CD4-positive, alpha-beta memory T cell (primary cell): Measurements from ENCODE around the gene WDR90. TPM values are rescaled to one million over a fixed set of nuclear protein-coding genes. Genes with fewer than 3 reads are reported as not detected.

Source experiments
- CTCF ChIA-PET: fragments of 350-600 bp; sonication (Branson Sonifier 250); formaldehyde crosslinking; loops from one replicate; lab custom pipeline; 2021; ENCODE audit warnings: inconsistent platforms; ENCODE audit not compliant: partially characterized antibody; lab: Charles Lee
- POLR2A ChIA-PET: fragments of 350-600 bp; sonication (Branson Sonifier 250); formaldehyde crosslinking; loops from one replicate; lab custom pipeline; 2021; ENCODE audit not compliant: partially characterized antibody; lab: Charles Lee
- DNase-seq, 5 donors: peaks; one replicate each; pipeline versions ENCODE4 v3.0.0 to v3.0.0-alpha.2; 2020 to 2022; ENCODE audit warnings: mixed read lengths in 1 of 5
- H3K27ac ChIP-seq: one replicate; pipeline ENCODE4 v1.7.0; 2013; ENCODE audit warnings: low read depth, low read length
- H3K27me3 ChIP-seq: 2 replicates; pipeline ENCODE4 v1.7.0; 2013; ENCODE audit warnings: mild to moderate bottlenecking, low read length, moderate library complexity; ENCODE audit not compliant: insufficient read depth
- H3K36me3 ChIP-seq: 2 replicates; pipeline ENCODE4 v1.7.0; 2013; ENCODE audit warnings: mild to moderate bottlenecking, low read length, moderate library complexity; ENCODE audit not compliant: insufficient read depth
- H3K4me1 ChIP-seq: 2 replicates; pipeline ENCODE4 v1.7.0; 2013; ENCODE audit warnings: mild to moderate bottlenecking, low read length, moderate library complexity; ENCODE audit not compliant: insufficient read depth
- H3K4me3 ChIP-seq, 2 donors: one replicate each; pipeline ENCODE4 v1.7.0; 2013; ENCODE audit warnings: low read length in 2 of 2, mild to moderate bottlenecking in 1 of 2
- H3K9me3 ChIP-seq, 2 donors: one replicate each; pipeline ENCODE4 v1.7.0; 2013; ENCODE audit warnings: low read length in 2 of 2, control low read depth in 1 of 2; ENCODE audit not compliant: control insufficient read depth in 1 of 2
- H3K27ac Mint-ChIP-seq, 7 donors: one replicate each; pipeline ENCODE4 v1.8.0; 2020 to 2021; ENCODE audit warnings: mixed read lengths in 7 of 7, mild to moderate bottlenecking in 6 of 7, inconsistent platforms in 3 of 7, moderate library complexity in 3 of 7
- H3K27me3 Mint-ChIP-seq, 2 donors: one replicate each; pipeline ENCODE4 v1.8.0; 2020 to 2021; ENCODE audit warnings: mixed read lengths in 2 of 2
- H3K36me3 Mint-ChIP-seq, 2 donors: one replicate each; pipeline ENCODE4 v1.8.0; 2020 to 2021; ENCODE audit warnings: mixed read lengths in 2 of 2, inconsistent platforms in 1 of 2, mild to moderate bottlenecking in 1 of 2
- H3K4me1 Mint-ChIP-seq, 4 donors: one replicate each; pipeline ENCODE4 v1.8.0; 2020 to 2021; ENCODE audit warnings: mixed read lengths in 4 of 4, mild to moderate bottlenecking in 1 of 4
- H3K4me3 Mint-ChIP-seq, 8 donors: one replicate each; pipeline ENCODE4 v1.8.0; 2020 to 2021; ENCODE audit warnings: mixed read lengths in 8 of 8, mild to moderate bottlenecking in 7 of 8, moderate library complexity in 6 of 8, inconsistent platforms in 3 of 8
- H3K9me3 Mint-ChIP-seq, 8 donors: one replicate each; pipeline ENCODE4 v1.8.0; 2020 to 2021; ENCODE audit warnings: mixed read lengths in 8 of 8, mild to moderate bottlenecking in 5 of 8, inconsistent platforms in 3 of 8, moderate library complexity in 1 of 8
- intact Hi-C: fragments of 100-400 bp; cut with micrococcal nuclease; formaldehyde crosslinking; loops from one replicate; pipeline ENCODE4 v1.15.1; 2023
- polyA plus RNA-seq, 2 donors: library from polyadenylated mRNA; unstranded; fragments of 300-500 nt; fragmentation: Illumina TruSeq; gene quantifications; one replicate each; pipeline ENCODE4 v1.2.3, GENCODE V29; 2021
- total RNA-seq, 2 experiments: library from RNA; stranded (reverse); gene quantifications; one replicate each; pipeline ENCODE4 v1.2.3, GENCODE V29; 2021

WDR90 gene
- total and polyA plus RNA-seq, 4 experiments from 2014 or later = 0.96 to 19.7 (median 9.9) TPM

DNA sequence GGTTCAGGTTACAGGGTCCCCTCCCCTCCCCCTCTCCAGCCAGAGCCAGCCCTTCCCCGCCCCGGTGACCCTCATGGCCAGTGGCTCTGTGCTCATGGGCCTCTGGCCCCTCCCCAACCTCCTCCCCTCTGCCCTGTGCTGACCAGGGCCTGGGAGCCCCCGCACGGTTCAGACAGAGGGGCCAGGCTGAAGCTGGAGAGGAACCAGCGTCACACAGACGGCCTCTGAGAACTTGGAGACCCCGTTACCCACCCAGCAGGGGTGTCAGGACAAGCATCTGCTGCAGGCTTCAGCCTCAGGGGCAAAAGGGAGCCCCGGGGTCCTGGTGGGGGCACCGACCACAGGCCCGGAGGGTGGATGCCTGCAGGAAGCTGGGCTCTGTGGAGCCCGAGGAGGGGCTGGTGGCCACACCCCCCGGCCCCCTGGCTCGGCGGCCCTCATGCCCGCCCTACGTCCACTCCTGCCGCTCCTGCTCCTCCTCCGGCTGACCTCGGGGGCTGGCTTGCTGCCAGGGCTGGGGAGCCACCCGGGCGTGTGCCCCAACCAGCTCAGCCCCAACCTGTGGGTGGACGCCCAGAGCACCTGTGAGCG is 18.3 kb upstream of the WDR90 start, which contains the start of gene WFIKKN1:
Gene WFIKKN1 (plus strand): TSS at position 171 of the 591 bp plus-strand sequence. CDS start 269 bp downstream, at position 440.
- no peak for DNase-seq
- peaks cover 16% of the 10 kb centered on the region for H3K4me1 ChIP-seq
- no peaks in the 10 kb centered on the region for H3K9me3 ChIP-seq
- H3K27ac ChIP-seq = no peak within 1 kb of the TSS
- Mint-ChIP-seq H3K27ac (no peak within 1 kb of the TSS), H3K36me3 (peaks cover 0 to 4% of the 10 kb centered on the region in 2 donors), H3K9me3 (no peaks in the 10 kb centered on the region), H3K4me3 (no peak within 1 kb of the TSS), H3K27me3 (no peaks in the 10 kb centered on the region), H3K4me1 (no peaks in the 10 kb centered on the region)
- intact Hi-C loops = no loop called here
- ChIA-PET CTCF (no interaction called here), POLR2A (no interaction called here)
- H3K36me3 ChIP-seq = no peaks in the 10 kb centered on the region
- no peak within 1 kb of the TSS for H3K4me3 ChIP-seq
- H3K27me3 ChIP-seq = no peaks in the 10 kb centered on the region

GRCh38 chr16:631808-632358 is 17.3 kb upstream of the WDR90 start:
- ChIA-PET POLR2A (no interaction called here), CTCF (no interaction called here)
- no peaks in the 10 kb centered on the region for H3K9me3 ChIP-seq
- H3K27ac ChIP-seq = no peak overlapping the region
- H3K4me1 ChIP-seq = peaks cover 16% of the 10 kb centered on the region
- H3K36me3 ChIP-seq = no peaks in the 10 kb centered on the region
- Mint-ChIP-seq H3K4me1 (peaks cover 0 to 7% (median 2%) of the 10 kb centered on the region in 4 donors), H3K9me3 (peaks cover 0 to 7% (median 0%) of the 10 kb centered on the region in 8 donors), H3K27me3 (peaks cover 0 to 3% of the 10 kb centered on the region in 2 donors), H3K27ac (peak overlapping the region in 1 of 7 donors; percentile 12), H3K36me3 (peaks cover 0 to 7% of the 10 kb centered on the region in 2 donors), H3K4me3 (no peak overlapping the region)
- DNase-seq = no peak
- intact Hi-C loops = no loop called here
- H3K4me3 ChIP-seq = no peak overlapping the region
- H3K27me3 ChIP-seq = no peaks in the 10 kb centered on the region

DNA sequence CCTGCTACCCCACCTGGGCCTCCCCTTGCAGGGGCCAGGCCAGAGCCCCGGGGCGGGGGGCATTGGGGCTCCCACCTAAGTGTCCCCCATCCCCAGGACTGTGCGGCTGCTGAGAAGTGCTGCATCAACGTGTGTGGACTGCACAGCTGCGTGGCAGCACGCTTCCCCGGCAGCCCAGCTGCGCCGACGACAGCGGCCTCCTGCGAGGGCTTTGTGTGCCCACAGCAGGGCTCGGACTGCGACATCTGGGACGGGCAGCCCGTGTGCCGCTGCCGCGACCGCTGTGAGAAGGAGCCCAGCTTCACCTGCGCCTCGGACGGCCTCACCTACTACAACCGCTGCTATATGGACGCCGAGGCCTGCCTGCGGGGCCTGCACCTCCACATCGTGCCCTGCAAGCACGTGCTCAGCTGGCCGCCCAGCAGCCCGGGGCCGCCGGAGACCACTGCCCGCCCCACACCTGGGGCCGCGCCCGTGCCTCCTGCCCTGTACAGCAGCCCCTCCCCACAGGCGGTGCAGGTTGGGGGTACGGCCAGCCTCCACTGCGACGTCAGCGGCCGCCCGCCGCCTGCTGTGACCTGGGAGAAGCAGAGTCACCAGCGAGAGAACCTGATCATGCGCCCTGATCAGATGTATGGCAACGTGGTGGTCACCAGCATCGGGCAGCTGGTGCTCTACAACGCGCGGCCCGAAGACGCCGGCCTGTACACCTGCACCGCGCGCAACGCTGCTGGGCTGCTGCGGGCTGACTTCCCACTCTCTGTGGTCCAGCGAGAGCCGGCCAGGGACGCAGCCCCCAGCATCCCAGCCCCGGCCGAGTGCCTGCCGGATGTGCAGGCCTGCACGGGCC is 16.5 kb upstream of the WDR90 start:
- Histone ChIP-seq H3K4me3 (no peak overlapping the region), H3K27ac (no peak overlapping the region), H3K4me1 (peaks cover 22% of the 10 kb centered on the region), H3K36me3 (no peaks in the 10 kb centered on the region), H3K27me3 (no peaks in the 10 kb centered on the region), H3K9me3 (no peaks in the 10 kb centered on the region)
- DNase-seq = no peak
- ChIA-PET POLR2A (no interaction called here), CTCF (no interaction called here)
- Mint-ChIP-seq H3K9me3 (peaks cover 0 to 7% (median 0%) of the 10 kb centered on the region in 8 donors), H3K36me3 (peaks cover 0 to 7% of the 10 kb centered on the region in 2 donors), H3K4me1 (peaks cover 0 to 8% (median 5%) of the 10 kb centered on the region in 4 donors), H3K27ac (no peak overlapping the region), H3K27me3 (peaks cover 0 to 3% of the 10 kb centered on the region in 2 donors), H3K4me3 (no peak overlapping the region)
- intact Hi-C loops = no loop called here

DNA sequence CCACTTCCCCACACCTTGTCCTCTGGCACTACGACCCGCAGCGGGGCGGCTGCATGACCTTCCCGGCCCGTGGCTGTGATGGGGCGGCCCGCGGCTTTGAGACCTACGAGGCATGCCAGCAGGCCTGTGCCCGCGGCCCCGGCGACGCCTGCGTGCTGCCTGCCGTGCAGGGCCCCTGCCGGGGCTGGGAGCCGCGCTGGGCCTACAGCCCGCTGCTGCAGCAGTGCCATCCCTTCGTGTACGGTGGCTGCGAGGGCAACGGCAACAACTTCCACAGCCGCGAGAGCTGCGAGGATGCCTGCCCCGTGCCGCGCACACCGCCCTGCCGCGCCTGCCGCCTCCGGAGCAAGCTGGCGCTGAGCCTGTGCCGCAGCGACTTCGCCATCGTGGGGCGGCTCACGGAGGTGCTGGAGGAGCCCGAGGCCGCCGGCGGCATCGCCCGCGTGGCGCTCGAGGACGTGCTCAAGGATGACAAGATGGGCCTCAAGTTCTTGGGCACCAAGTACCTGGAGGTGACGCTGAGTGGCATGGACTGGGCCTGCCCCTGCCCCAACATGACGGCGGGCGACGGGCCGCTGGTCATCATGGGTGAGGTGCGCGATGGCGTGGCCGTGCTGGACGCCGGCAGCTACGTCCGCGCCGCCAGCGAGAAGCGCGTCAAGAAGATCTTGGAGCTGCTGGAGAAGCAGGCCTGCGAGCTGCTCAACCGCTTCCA is 15.7 kb upstream of the WDR90 start:
- Mint-ChIP-seq H3K27ac (no peak overlapping the region), H3K36me3 (peaks cover 0 to 7% of the 10 kb centered on the region in 2 donors), H3K9me3 (peaks cover 0 to 7% (median 0%) of the 10 kb centered on the region in 8 donors), H3K4me1 (peaks cover 0 to 10% (median 5%) of the 10 kb centered on the region in 4 donors), H3K4me3 (no peak overlapping the region), H3K27me3 (peaks cover 0 to 3% of the 10 kb centered on the region in 2 donors)
- Histone ChIP-seq H3K27me3 (no peaks in the 10 kb centered on the region), H3K4me3 (no peak overlapping the region), H3K4me1 (peaks cover 22% of the 10 kb centered on the region), H3K36me3 (no peaks in the 10 kb centered on the region), H3K27ac (no peak overlapping the region), H3K9me3 (no peaks in the 10 kb centered on the region)
- CTCF ChIA-PET = no interaction called here
- intact Hi-C loops = no loop called here
- POLR2A ChIA-PET = no interaction called here
- DNase-seq = no peak

- ChIA-PET POLR2A (no interaction called here), CTCF (no interaction called here)
- Histone ChIP-seq H3K9me3 (no peaks in the 10 kb centered on the region), H3K4me1 (peaks cover 22% of the 10 kb centered on the region), H3K4me3 (no peak overlapping the region), H3K27me3 (no peaks in the 10 kb centered on the region), H3K36me3 (no peaks in the 10 kb centered on the region), H3K27ac (no peak overlapping the region)
- peaks cover 0 to 7% (median 0%) of the 10 kb centered on the region in 8 donors for H3K9me3 Mint-ChIP-seq
- DNase-seq = no peak
- peak overlapping the region in 4 of 7 donors; percentile 22 to 79 (median 54) for H3K27ac Mint-ChIP-seq
- peaks cover 0 to 10% (median 5%) of the 10 kb centered on the region in 4 donors for H3K4me1 Mint-ChIP-seq
- peak overlapping the region in 6 of 8 donors; percentile 5 to 78 (median 45) for H3K4me3 Mint-ChIP-seq
- H3K27me3 Mint-ChIP-seq = peaks cover 0 to 3% of the 10 kb centered on the region in 2 donors
- peaks cover 0 to 7% of the 10 kb centered on the region in 2 donors for H3K36me3 Mint-ChIP-seq
- intact Hi-C loops = no loop called here
Measured at GRCh38 chr16:634051-634670, 15.0 kb upstream of the WDR90 start.

DNA sequence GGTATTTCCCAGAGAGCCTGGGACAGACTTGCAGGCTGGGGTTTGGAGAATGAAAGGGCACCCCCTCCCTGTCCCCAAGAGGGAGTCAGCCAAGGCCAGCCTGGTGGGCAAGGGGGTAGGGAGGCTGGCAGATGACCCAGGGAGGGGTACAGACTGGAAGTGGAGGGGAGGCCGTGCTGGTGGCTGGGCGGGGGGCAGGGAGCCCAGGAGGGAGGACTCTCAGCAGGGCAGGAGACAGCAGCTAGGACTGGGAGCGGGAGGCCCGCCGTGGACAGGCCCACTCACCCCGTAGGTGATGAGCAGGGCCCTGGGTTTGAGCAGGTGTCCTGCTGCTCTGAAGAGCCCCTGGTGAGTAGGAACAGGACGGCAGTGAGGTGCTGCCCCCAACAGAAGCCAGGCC is 14.2 kb upstream of the WDR90 start:
- peaks cover 0 to 10% (median 5%) of the 10 kb centered on the region in 4 donors for H3K4me1 Mint-ChIP-seq
- Histone ChIP-seq H3K27ac (peak overlapping the region; percentile 76), H3K9me3 (no peaks in the 10 kb centered on the region), H3K36me3 (no peaks in the 10 kb centered on the region), H3K4me3 (peak overlapping the region in 1 of 2 donors; percentile 86), H3K4me1 (peaks cover 22% of the 10 kb centered on the region), H3K27me3 (no peaks in the 10 kb centered on the region)
- ChIA-PET POLR2A (no interaction called here), CTCF (no interaction called here)
- intact Hi-C loops = loop anchor here (5.0 kb wide), 1 partner anchor 1337 kb away; the partner anchor contains the start of gene TBL3
- peak overlapping the region in 7 of 8 donors; percentile 28 to 71 (median 46) for H3K4me3 Mint-ChIP-seq
- peak overlapping the region in 2 of 7 donors; percentile 59 to 79 for H3K27ac Mint-ChIP-seq
- peaks cover 0 to 7% (median 0%) of the 10 kb centered on the region in 8 donors for H3K9me3 Mint-ChIP-seq
- H3K36me3 Mint-ChIP-seq = peaks cover 0 to 7% of the 10 kb centered on the region in 2 donors
- no peak for DNase-seq
- H3K27me3 Mint-ChIP-seq = peaks cover 0 to 3% of the 10 kb centered on the region in 2 donors
